GM12892 (cell line): ENCODE results near the gene NOD1.
"Not testable (repeated sequence)": the region's sequence is repeated elsewhere in the genome, so short reads cannot be mapped to it uniquely, and the experiment has no call there.

Source experiments
- DNase-seq: peaks from one replicate; pipeline ENCODE4 v3.0.0; 2011; ENCODE audit not compliant: insufficient read length
- FAIRE-seq: peaks from 2 replicates; lab custom pipeline; 2011; peaks lifted over from hg19 to GRCh38; lab: Jason Lieb, UNC
- POLR2A ChIP-seq: IDR thresholded peaks from 2 replicates; pipeline ENCODE4 v1.6.1; 2011; ENCODE audit warnings: low read depth, low read length, control low read depth
- POLR2AphosphoS5 ChIP-seq: IDR thresholded peaks from 2 replicates; pipeline ENCODE4 v1.6.1; 2011; ENCODE audit warnings: low read depth, low read length, control low read depth
- TAF1 ChIP-seq: IDR thresholded peaks from 2 replicates; pipeline ENCODE4 v1.6.1; 2011; ENCODE audit warnings: low read depth, mild to moderate bottlenecking, control low read depth, low read length, borderline replicate concordance

Gene NOD1

DNA sequence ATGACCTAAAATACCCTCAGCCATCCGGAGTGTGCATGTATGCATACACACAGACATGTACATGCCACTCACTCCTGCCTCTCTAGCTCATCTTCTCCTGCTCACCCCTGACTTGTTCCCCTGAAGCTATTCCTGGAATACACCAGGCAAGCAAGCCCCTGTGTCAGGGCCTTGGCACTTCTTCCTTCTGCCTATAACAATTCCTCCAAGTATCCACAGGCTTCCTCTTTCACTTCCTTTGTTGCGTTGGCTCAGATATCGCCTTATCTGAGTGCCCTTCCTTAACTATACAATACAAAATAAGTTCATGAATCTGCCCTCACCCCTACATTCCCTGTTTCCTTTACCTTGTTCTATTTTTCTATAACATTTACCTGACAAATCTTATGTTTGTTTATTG is 88.8 kb downstream of the NOD1 start:
- TF ChIP-seq POLR2AphosphoS5 = no peak
- TF ChIP-seq TAF1 = no peak
- no peak for TF ChIP-seq POLR2A
- no peak for DNase-seq
- FAIRE-seq = no peak

GRCh38 chr7:30382607-30383006 is 96.0 kb downstream of the NOD1 start:
- TF ChIP-seq POLR2A (no peak), POLR2AphosphoS5 (no peak), TAF1 (no peak)
- no peak for DNase-seq
- no peak for FAIRE-seq

DNA sequence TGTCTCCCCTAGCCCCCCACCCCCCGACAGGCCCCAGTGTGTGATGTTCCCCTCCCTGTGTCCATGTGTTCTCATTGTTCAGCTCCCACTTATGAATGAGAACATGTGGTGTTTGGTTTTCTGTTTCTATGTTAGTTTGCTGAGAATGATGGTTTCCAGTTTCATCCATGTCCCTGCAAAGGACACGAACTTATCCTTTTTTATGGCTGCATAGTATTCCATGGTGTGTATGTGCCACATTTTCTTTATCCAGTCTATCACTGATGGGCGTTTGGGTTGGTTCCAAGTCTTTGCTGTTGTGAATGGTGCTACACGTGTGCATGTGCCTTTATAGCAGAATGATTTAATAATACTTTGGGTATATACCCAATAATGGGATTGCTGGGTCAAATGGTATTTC is 97.8 kb downstream of the NOD1 start:
- not testable (repeated sequence) for FAIRE-seq, DNase-seq

DNA sequence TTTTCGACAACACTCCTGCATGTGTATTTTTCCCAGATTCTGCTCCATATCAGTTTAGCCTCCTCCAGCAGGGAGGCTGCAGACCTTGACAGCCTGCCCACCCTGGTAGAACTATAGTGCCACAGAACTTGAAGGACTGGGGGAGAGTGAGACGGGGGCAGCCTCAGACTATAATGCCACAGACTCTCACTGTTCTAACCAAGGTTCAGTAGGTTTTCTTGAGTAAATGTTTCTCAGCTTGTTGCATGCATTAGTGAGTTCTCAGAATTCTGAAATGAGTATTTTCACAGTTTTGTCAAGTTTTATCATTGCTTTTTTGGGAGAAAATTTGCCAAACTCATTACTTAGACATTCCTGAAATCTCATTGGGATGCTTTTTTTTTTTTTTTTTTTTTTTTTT is 98.3 kb downstream of the NOD1 start:
- DNase-seq (no peak), FAIRE-seq (no peak)
- TF ChIP-seq POLR2AphosphoS5 (no peak), POLR2A (no peak), TAF1 (no peak)

DNA sequence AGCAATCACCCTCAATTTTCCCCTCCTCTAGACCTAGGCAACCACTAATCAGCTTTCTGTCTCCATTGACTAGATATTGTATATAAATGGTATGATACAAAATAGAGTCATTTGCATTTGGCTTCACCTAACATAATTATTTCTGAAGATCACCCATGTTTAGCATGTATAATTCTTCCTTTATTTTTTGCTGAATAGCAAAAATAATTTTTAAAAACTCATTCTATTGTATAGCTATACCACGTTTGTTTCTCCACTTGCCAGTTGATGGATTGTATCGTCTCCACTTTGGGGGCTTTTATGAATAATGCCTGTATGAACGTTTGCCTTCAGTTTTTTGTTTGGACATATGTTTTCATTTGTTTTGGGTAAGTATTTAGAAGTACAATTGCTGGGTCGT is 98.8 kb downstream of the NOD1 start:
- TF ChIP-seq POLR2AphosphoS5 = no peak
- TF ChIP-seq POLR2A = no peak
- TF ChIP-seq TAF1 = no peak
- DNase-seq (no peak), FAIRE-seq (no peak)

DNA sequence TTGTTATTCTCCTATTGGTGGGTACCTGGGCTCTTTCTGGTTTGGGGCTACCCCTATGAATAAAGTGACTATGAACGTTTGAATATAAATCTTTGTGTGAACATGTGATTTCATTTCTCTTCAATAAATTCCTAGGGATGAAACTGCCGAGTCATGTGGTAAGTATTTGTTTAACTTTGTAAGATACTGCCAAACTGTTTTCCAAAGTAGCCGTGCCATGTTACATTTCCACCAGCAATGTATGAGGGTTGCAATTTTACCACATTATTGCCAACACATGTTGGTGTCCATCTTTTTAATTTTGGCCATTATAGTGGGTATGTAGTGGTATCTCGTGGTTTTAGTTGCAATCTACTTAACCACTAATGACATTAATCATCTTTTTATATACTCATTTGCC is 99.5 kb downstream of the NOD1 start:
- no peak for TF ChIP-seq POLR2AphosphoS5
- no peak for TF ChIP-seq POLR2A
- TF ChIP-seq TAF1 = no peak
- DNase-seq = no peak
- no peak for FAIRE-seq

DNA sequence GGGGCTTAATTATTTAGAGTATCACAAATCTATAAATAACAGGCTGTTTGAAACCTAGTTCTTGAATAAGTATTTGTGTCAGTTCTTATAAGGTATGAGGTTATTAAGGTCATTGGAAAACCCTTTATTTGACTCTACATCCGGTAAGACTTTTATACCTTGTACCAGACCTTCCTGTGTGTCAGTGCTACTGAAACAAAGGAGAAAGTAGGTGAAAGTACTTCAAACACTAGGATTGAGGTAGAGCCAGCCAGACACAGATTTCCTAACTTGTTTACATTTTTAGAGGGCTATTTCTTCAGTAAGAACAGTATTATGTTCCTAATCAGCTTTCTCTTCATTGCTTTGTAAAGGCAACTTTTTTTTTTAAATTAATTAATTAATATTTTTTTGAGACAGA is 100.3 kb downstream of the NOD1 start:
- no peak for FAIRE-seq
- TF ChIP-seq TAF1 = no peak
- TF ChIP-seq POLR2A = no peak
- TF ChIP-seq POLR2AphosphoS5 = no peak
- no peak for DNase-seq
